ENCODE measurements around the gene MEGF6. TPM values are rescaled to one million over a fixed set of nuclear protein-coding genes. Genes with fewer than 3 reads are reported as not detected.
A peak's percentile ranks its signal among the peaks of the same experiment; 100 is the strongest.

Gene MEGF6
- total and polyA plus RNA-seq, 8 donors: 40.6 to 108 (median 51.5) TPM

GRCh38 chr1:3452866-3453175, 158.5 kb downstream of the MEGF6 start:
- Histone ChIP-seq H3K4me1 (peaks cover 3 to 25% of the 10 kb centered on the region in 2 donors), H3K27me3 (peaks cover 3 to 57% of the 10 kb centered on the region in 2 donors), H3K4me3 (no peak overlapping the region), H3K9me3 (no peaks in the 10 kb centered on the region), H3K36me3 (no peaks in the 10 kb centered on the region), H3K27ac (no peak overlapping the region)
- ATAC-seq (no peak), DNase-seq (no peak)
- intact Hi-C loops (cut with DNase I): no loop called here
- TF ChIP-seq, protein P1, sequence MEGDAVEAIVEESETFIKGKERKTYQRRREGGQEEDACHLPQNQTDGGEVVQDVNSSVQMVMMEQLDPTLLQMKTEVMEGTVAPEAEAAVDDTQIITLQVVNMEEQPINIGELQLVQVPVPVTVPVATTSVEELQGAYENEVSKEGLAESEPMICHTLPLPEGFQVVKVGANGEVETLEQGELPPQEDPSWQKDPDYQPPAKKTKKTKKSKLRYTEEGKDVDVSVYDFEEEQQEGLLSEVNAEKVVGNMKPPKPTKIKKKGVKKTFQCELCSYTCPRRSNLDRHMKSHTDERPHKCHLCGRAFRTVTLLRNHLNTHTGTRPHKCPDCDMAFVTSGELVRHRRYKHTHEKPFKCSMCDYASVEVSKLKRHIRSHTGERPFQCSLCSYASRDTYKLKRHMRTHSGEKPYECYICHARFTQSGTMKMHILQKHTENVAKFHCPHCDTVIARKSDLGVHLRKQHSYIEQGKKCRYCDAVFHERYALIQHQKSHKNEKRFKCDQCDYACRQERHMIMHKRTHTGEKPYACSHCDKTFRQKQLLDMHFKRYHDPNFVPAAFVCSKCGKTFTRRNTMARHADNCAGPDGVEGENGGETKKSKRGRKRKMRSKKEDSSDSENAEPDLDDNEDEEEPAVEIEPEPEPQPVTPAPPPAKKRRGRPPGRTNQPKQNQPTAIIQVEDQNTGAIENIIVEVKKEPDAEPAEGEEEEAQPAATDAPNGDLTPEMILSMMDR (IDR thresholded peaks at IDR 0.05): no peak

GRCh38 chr1:3451994-3452865, 159.1 kb downstream of the MEGF6 start:
- Histone ChIP-seq H3K9me3 (no peaks in the 10 kb centered on the region), H3K27me3 (peaks cover 3 to 57% of the 10 kb centered on the region in 2 donors), H3K4me1 (peaks cover 3 to 25% of the 10 kb centered on the region in 2 donors), H3K36me3 (no peaks in the 10 kb centered on the region), H3K27ac (no peak overlapping the region), H3K4me3 (no peak overlapping the region)
- ATAC-seq: no peak
- DNase-seq: peak in 1 of 4 donors; percentile 58
- intact Hi-C loops (cut with DNase I): no loop called here
- TF ChIP-seq, protein P1 (IDR thresholded peaks at IDR 0.05): no peak

DNA sequence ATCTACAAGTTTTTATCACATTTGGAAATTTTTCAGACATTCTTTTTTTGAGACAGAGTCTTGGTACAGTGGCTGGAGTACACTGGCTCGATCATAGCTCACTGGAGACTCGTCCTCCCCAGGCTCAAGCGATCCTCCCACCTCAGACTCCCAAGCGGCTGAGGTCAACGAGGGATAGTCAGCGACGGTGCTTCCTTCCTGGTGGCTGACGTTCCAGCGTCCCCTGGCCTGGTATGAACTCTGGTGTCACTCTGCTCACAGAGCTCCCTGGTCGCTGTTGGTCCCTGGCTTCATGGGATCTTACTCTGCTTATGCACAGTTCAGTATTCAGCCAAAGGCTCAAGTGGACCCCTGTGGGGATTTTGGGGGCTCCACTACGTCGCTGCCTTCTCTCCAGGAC, 160.3 kb downstream of the MEGF6 start:
- TF ChIP-seq, protein P1 (IDR thresholded peaks at IDR 0.05): no peak
- H3K9me3 ChIP-seq: peaks cover 0 to 6% of the 10 kb centered on the region in 2 donors
- ATAC-seq: no peak
- no peak overlapping the region for H3K27ac ChIP-seq
- no peak overlapping the region for H3K4me3 ChIP-seq
- intact Hi-C loops (cut with DNase I): no loop called here
- peak in 1 of 4 donors; percentile 45 for DNase-seq
- H3K27me3 ChIP-seq: peaks cover 3 to 54% of the 10 kb centered on the region in 2 donors
- no peaks in the 10 kb centered on the region for H3K36me3 ChIP-seq
- H3K4me1 ChIP-seq: peaks cover 3 to 25% of the 10 kb centered on the region in 2 donors

GRCh38 chr1:3450202-3450863, 161.0 kb downstream of the MEGF6 start:
- Histone ChIP-seq H3K4me1 (peaks cover 3 to 21% of the 10 kb centered on the region in 2 donors), H3K27ac (no peak overlapping the region), H3K4me3 (no peak overlapping the region), H3K27me3 (peaks cover 3 to 48% of the 10 kb centered on the region in 2 donors), H3K36me3 (no peaks in the 10 kb centered on the region), H3K9me3 (peaks cover 0 to 11% of the 10 kb centered on the region in 2 donors)
- ATAC-seq (no peak), DNase-seq (no peak)
- intact Hi-C loops (cut with DNase I): no loop called here
- TF ChIP-seq, protein P1 (IDR thresholded peaks at IDR 0.05): no peak

DNA sequence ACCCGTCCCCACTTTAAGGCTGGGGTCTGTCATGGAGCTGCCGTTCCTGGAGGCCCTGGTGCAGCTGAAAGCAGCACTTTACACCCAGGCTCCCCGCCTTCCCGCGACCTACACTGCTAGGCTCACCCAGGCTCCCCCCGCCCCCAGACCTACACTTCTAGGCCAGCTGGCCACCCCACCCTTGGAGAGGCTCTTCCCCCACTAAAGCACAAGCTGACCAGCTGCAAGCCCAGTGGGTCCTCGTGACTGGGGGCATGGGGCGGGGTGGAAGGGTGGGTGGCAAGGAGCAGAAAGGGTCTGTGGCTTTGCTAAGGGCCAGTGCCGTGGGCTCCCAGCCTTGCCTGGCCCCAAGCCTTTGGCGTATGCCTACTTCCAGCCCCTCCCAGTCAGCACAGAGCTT, 166.6 kb downstream of the MEGF6 start:
- Histone ChIP-seq H3K27me3 (peaks cover 7 to 52% of the 10 kb centered on the region in 2 donors), H3K4me1 (no peaks in the 10 kb centered on the region), H3K4me3 (no peak overlapping the region), H3K27ac (no peak overlapping the region), H3K9me3 (peaks cover 0 to 11% of the 10 kb centered on the region in 2 donors), H3K36me3 (no peaks in the 10 kb centered on the region)
- DNase-seq (peak in 1 of 4 donors; percentile 61), ATAC-seq (no peak)
- TF ChIP-seq, protein P1 (IDR thresholded peaks at IDR 0.05): no peak
- intact Hi-C loops (cut with DNase I): no loop called here

All from left lung (tissue), 10 donors.